Endothelial cell (in vitro differentiated cells): ENCODE data around the gene HELZ. TPM values are rescaled to one million over a fixed set of nuclear protein-coding genes. Genes with fewer than 3 reads are reported as not detected.
A peak's percentile ranks its signal among the peaks of the same experiment; 100 is the strongest.
"Not testable (repeated sequence)": the region's sequence is repeated elsewhere in the genome, so short reads cannot be mapped to it uniquely, and the experiment has no call there.

Experiments used
- DNase-seq: peaks from one replicate; pipeline ENCODE4 v3.0.0; 2021; ENCODE audit warnings: low spot score
- H3K27ac Mint-ChIP-seq: one replicate; pipeline ENCODE4 v1.8.0; 2021; ENCODE audit warnings: mixed read lengths, inconsistent platforms; ENCODE audit not compliant: unreplicated experiment
- H3K27me3 Mint-ChIP-seq: one replicate; pipeline ENCODE4 v1.8.0; 2021; ENCODE audit warnings: mild to moderate bottlenecking, moderate library complexity, mixed read lengths, inconsistent platforms; ENCODE audit not compliant: unreplicated experiment
- H3K36me3 Mint-ChIP-seq: one replicate; pipeline ENCODE4 v1.8.0; 2021; ENCODE audit warnings: mild to moderate bottlenecking, low read depth, mixed read lengths, inconsistent platforms; ENCODE audit not compliant: unreplicated experiment
- H3K4me1 Mint-ChIP-seq: one replicate; pipeline ENCODE4 v1.8.0; 2021; ENCODE audit warnings: mild to moderate bottlenecking, mixed read lengths, inconsistent platforms; ENCODE audit not compliant: unreplicated experiment
- H3K4me3 Mint-ChIP-seq: one replicate; pipeline ENCODE4 v1.8.0; 2021; ENCODE audit warnings: mild to moderate bottlenecking, mixed read lengths, inconsistent platforms; ENCODE audit not compliant: unreplicated experiment
- H3K9me3 Mint-ChIP-seq: one replicate; pipeline ENCODE4 v1.8.0; 2021; ENCODE audit warnings: mixed read lengths, inconsistent platforms; ENCODE audit not compliant: unreplicated experiment
- total RNA-seq: library from RNA; stranded (reverse); fragmentation: NEBNext Ultra II Directional; extraction: Animal tissue kit (Norgen Biotek cat#: 25700); gene quantifications from one replicate; pipeline ENCODE4 v1.2.1, GENCODE V29; 2021; ENCODE audit not compliant: unreplicated experiment
- TF ChIP-seq, protein P1 (sequence below): fragments of 200-600 bp; sonication (generic); IDR thresholded peaks from one replicate; pipeline ENCODE4 v1.5.0; 2021; ENCODE audit warnings: antibody characterized with exemption; ENCODE audit not compliant: unreplicated experiment

Gene HELZ
- total RNA-seq, 1 donor from 2014 or later, result 57.0 TPM

DNA sequence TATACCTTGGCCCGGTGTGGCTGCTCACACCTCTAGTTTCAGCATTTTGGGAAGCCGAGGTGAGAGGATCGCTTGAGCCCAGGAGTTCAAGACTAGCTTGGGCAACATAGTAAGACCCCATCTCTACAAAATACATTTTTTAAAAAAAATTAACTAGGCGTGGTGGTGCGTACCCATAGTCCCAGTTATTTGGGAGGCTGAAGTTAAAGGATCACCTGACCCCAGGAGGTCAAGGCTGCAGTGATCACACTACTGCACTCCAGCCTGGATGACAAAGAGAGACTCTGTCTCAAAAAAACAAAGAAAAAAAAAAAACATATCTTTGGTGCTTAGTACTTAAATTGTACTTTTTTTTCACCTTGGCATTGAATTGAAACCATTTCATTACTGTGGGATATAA is 101.7 kb downstream of the HELZ start:
- Mint-ChIP-seq H3K9me3 (no peaks in the 10 kb centered on the region), H3K4me3 (no peak overlapping the region), H3K4me1 (peaks cover 5% of the 10 kb centered on the region), H3K27ac (no peak overlapping the region), H3K27me3 (no peaks in the 10 kb centered on the region), H3K36me3 (peaks cover 15% of the 10 kb centered on the region)
- TF ChIP-seq, protein P1, sequence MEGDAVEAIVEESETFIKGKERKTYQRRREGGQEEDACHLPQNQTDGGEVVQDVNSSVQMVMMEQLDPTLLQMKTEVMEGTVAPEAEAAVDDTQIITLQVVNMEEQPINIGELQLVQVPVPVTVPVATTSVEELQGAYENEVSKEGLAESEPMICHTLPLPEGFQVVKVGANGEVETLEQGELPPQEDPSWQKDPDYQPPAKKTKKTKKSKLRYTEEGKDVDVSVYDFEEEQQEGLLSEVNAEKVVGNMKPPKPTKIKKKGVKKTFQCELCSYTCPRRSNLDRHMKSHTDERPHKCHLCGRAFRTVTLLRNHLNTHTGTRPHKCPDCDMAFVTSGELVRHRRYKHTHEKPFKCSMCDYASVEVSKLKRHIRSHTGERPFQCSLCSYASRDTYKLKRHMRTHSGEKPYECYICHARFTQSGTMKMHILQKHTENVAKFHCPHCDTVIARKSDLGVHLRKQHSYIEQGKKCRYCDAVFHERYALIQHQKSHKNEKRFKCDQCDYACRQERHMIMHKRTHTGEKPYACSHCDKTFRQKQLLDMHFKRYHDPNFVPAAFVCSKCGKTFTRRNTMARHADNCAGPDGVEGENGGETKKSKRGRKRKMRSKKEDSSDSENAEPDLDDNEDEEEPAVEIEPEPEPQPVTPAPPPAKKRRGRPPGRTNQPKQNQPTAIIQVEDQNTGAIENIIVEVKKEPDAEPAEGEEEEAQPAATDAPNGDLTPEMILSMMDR, result no peak
- DNase-seq, result no peak

DNA sequence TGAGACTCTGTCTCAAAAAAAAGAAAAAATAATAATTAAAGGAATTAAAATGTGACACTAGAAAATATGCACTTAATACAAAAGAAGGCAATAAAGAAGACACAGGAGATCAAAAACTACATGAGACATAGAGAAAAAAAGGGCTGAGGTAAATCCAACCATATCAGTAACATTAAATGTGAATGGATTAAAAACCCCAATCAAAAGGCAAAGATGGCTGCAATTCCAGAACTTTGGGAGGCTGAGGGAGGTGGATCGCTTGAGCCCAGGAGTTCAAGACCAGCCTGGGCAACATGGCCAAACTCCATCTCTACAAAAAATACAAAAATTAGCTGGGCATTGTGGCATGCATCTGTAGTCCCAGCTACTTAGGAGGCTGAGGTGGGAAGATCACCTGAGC is 103.0 kb downstream of the HELZ start:
- H3K36me3 Mint-ChIP-seq, H3K9me3 Mint-ChIP-seq: not testable (repeated sequence)
- H3K4me1 Mint-ChIP-seq, result peaks cover 10% of the 10 kb centered on the region

DNA sequence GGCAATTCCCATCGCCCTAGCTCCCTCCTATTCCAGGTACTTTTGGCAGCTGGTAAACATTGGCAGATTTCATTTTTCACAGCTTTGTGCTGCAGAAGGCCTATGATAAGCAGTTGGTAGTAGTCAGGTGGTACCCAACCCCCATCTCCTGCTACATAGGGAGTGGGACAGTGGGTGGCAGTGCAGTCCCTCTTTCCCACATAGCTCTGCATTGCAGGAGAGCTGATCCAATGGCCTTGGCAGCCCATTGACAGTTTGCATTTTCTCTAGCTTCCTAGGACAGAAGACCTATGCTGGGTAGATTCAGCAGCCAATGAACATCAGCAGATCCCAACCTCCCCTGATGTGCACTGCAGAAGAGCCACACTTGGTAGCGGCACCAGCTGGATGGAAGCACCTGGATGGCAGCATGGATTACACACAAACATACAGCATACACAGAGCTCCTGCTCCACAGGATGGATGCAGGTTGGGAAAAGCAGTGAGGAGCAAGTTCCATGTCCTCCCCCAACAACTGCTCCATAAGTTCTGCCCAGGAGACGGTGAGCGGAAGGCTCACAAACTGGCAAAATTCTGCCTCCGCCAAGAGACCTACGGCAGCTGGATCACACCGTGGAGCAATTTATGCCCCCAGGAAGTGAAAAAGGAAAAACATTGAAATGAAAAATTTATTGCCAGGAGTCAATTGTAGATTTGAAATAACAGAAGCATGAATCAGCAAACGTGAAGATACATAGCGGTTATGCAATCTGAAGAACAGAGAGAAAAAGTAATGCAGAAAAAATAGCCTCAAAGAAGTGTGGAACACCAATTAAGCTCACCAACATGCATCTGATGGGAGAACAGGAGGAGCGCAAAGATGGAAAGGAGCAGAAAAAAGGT is 105.0 kb downstream of the HELZ start:
- no peaks in the 10 kb centered on the region for H3K27me3 Mint-ChIP-seq
- TF ChIP-seq, protein P1, result no peak
- H3K9me3 Mint-ChIP-seq, result no peaks in the 10 kb centered on the region
- peaks cover 10% of the 10 kb centered on the region for H3K4me1 Mint-ChIP-seq
- H3K36me3 Mint-ChIP-seq, result peaks cover 6% of the 10 kb centered on the region
- H3K27ac Mint-ChIP-seq, result peak overlapping the region; percentile 5
- DNase-seq, result no peak
- no peak overlapping the region for H3K4me3 Mint-ChIP-seq

More for the DNA sequence above, 103.0 kb downstream of the HELZ start:
- not testable (repeated sequence) for H3K4me3 Mint-ChIP-seq, H3K27me3 Mint-ChIP-seq, H3K27ac Mint-ChIP-seq, DNase-seq

DNA sequence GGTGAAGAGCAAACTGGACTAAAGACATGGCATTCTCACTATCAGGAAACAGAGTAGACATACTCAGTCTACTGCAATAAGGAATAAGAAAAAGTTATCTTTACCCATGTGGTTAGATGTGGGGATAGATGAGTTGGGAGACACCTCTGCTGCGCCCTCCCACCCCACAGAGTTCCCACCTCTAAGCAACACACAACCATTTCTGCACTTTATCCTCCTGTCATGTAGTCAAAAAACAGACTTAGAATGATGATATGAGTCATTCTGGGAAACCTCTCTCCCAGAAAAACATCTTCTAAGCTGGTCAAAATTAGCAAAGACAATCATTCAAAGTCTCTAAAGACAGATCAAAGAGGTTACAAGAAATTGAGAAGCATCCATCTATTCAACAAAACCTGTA is 105.7 kb downstream of the HELZ start:
- Mint-ChIP-seq H3K27me3 (no peaks in the 10 kb centered on the region), H3K36me3 (peaks cover 3% of the 10 kb centered on the region), H3K4me3 (no peak overlapping the region), H3K4me1 (peaks cover 10% of the 10 kb centered on the region), H3K9me3 (no peaks in the 10 kb centered on the region), H3K27ac (no peak overlapping the region)
- DNase-seq, result no peak
- TF ChIP-seq, protein P1, result no peak

DNA sequence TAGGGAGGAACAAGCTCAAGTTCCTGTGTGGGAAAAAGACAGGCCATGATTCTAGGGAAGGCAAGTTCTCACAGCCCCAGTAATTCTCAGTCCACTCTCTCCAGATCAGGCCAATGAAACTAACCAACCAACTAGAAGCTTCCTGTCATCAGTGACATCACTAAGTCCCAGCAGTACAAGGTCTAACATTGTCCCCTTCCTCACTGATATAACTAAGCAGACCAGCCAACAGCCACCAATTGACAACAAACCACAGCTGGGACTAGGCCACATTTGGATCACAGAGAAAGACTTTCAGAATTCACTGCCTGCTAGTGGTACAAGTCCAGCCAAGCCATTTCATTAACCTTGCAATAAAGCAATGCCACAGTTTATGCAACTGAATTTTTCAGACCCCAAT is 106.6 kb downstream of the HELZ start:
- H3K27ac Mint-ChIP-seq, result peak overlapping the region; percentile 88

More for the DNA sequence above, 106.6 kb downstream of the HELZ start:
- Mint-ChIP-seq H3K4me1 (peaks cover 10% of the 10 kb centered on the region), H3K4me3 (no peak overlapping the region), H3K27me3 (no peaks in the 10 kb centered on the region), H3K9me3 (no peaks in the 10 kb centered on the region), H3K36me3 (no peaks in the 10 kb centered on the region)
- no peak for DNase-seq
- TF ChIP-seq, protein P1, result no peak
